GM21381 (cell line): ENCODE results near the gene GABRD.

Experiments used
- ATAC-seq: cut with Tn5 transposase; IDR thresholded peaks from one replicate; pipeline ENCODE4 v1.9.1; 2021; ENCODE audit warnings: mild to moderate bottlenecking, moderate library complexity; ENCODE audit not compliant: unreplicated experiment

The GABRD gene

GRCh38 chr1:2033165-2033564 lies 14.0 kb downstream of the GABRD start:
- no peak for ATAC-seq

GRCh38 chr1:2036287-2036686 lies 17.1 kb downstream of the GABRD start:
- ATAC-seq = no peak

- ATAC-seq = no peak
Measured at GRCh38 chr1:2037314-2037979, 18.3 kb downstream of the GABRD start.

GRCh38 chr1:2038229-2038628 lies 19.1 kb downstream of the GABRD start:
- no peak for ATAC-seq

GRCh38 chr1:2039251-2039650 lies 20.1 kb downstream of the GABRD start:
- ATAC-seq = no peak

GRCh38 chr1:2041305-2041704 lies 22.2 kb downstream of the GABRD start:
- ATAC-seq = no peak

GRCh38 chr1:2041887-2042286 lies 22.7 kb downstream of the GABRD start:
- no peak for ATAC-seq

- no peak for ATAC-seq
Measured at GRCh38 chr1:2042830-2043773, 24.0 kb downstream of the GABRD start.

- no peak for ATAC-seq
Measured at GRCh38 chr1:2043886-2044285, 24.7 kb downstream of the GABRD start.

- ATAC-seq = no peak
Measured at GRCh38 chr1:2044510-2045319, 25.6 kb downstream of the GABRD start.

GRCh38 chr1:2045468-2046173 lies 26.5 kb downstream of the GABRD start:
- ATAC-seq = no peak

- ATAC-seq = no peak
Measured at GRCh38 chr1:2046174-2046917, 27.2 kb downstream of the GABRD start.

GRCh38 chr1:2046953-2047748 lies 28.0 kb downstream of the GABRD start:
- no peak for ATAC-seq

- ATAC-seq = no peak
Measured at GRCh38 chr1:2047749-2048729, 28.9 kb downstream of the GABRD start.

GRCh38 chr1:2049225-2049717 lies 30.1 kb downstream of the GABRD start:
- ATAC-seq = no peak

GRCh38 chr1:2049718-2050431 lies 30.7 kb downstream of the GABRD start, which contains the start of gene PRKCZ:
Gene PRKCZ (plus strand): TSS chr1:2050411. CDS start chr1:2050631, 220 bp downstream.
- peak; percentile 82 for ATAC-seq

GRCh38 chr1:2050461-2050792 lies 31.3 kb downstream of the GABRD start:
- no peak for ATAC-seq
